Upper lobe of left lung (tissue), 4 donors: ENCODE results near the gene MIER3.

Source experiments
- CTCF ChIP-seq, 6 experiments: fragments of 450-650 bp in 4 of 6; fragments of 200-600 bp in 2 of 6; sonication (generic) in 2 of 6; IDR thresholded peaks; one replicate each; pipeline ENCODE4 v1.5.1; 2016 to 2019; ENCODE audit warnings: antibody characterized with exemption in 6 of 6
- EP300 ChIP-seq, 4 donors: sonication (generic); formaldehyde crosslinking; IDR thresholded peaks; one replicate each; pipeline ENCODE4 v1.5.1; 2017; ENCODE audit warnings: antibody characterized with exemption in 4 of 4, control low read depth in 2 of 4
- POLR2A ChIP-seq, 4 donors: fragments of 450-650 bp; IDR thresholded peaks; one replicate each; pipeline ENCODE4 v1.5.1; 2016 to 2017; ENCODE audit warnings: antibody characterized with exemption in 4 of 4, mild to moderate bottlenecking in 2 of 4
- POLR2AphosphoS5 ChIP-seq, 2 donors: sonication (generic); formaldehyde crosslinking; IDR thresholded peaks; one replicate each; pipeline ENCODE4 v1.5.1; 2017; ENCODE audit warnings: antibody characterized with exemption in 2 of 2

GRCh38 chr5:56910210-56910965 is 41.5 kb downstream of the MIER3 start:
- TF ChIP-seq CTCF (IDR thresholded peaks at IDR 0.05) (no peak), EP300 (IDR thresholded peaks at IDR 0.05) (no peak), POLR2A (IDR thresholded peaks at IDR 0.05) (no peak), POLR2AphosphoS5 (IDR thresholded peaks at IDR 0.05) (no peak)
